T-helper 17 cell (primary cell): ENCODE results near the gene TFPI. TPM values are rescaled to one million over a fixed set of nuclear protein-coding genes. Genes with fewer than 3 reads are reported as not detected.
"Not testable (repeated sequence)": the region's sequence is repeated elsewhere in the genome, so short reads cannot be mapped to it uniquely, and the experiment has no call there.

Experiments used
- ATAC-seq: fragments of 150-1000 bp; cut with Tn5 transposase; 2 replicates; pipeline ENCODE4 v1.10.0; 2021; ENCODE audit warnings: mild to moderate bottlenecking, moderate library complexity
- DNase-seq, 3 donors: peaks; one replicate each; pipeline versions ENCODE4 v3.0.0 to v3.0.0-alpha.2; 2020 to 2021
- H3K9me3 ChIP-seq: one replicate; pipeline ENCODE4 v1.7.0; 2013; ENCODE audit warnings: low read length, mild to moderate bottlenecking; ENCODE audit not compliant: control insufficient read depth, poor library complexity, severe bottlenecking
- H3K27ac Mint-ChIP-seq: one replicate; pipeline ENCODE4 v1.8.0; 2022; ENCODE audit warnings: mild to moderate bottlenecking, moderate library complexity, mixed read lengths
- H3K27me3 Mint-ChIP-seq: one replicate; pipeline ENCODE4 v1.8.0; 2022; ENCODE audit warnings: mixed read lengths
- H3K36me3 Mint-ChIP-seq: one replicate; pipeline ENCODE4 v1.8.0; 2022; ENCODE audit warnings: low read depth, mixed read lengths
- H3K4me1 Mint-ChIP-seq: one replicate; pipeline ENCODE4 v1.8.0; 2022; ENCODE audit warnings: mild to moderate bottlenecking, mixed read lengths
- H3K4me3 Mint-ChIP-seq: one replicate; pipeline ENCODE4 v1.8.0; 2022; ENCODE audit warnings: mild to moderate bottlenecking, moderate library complexity, mixed read lengths
- total RNA-seq, 4 donors: library from RNA in 2 of 4; stranded (reverse) in 2 of 4; gene quantifications; one replicate each; pipeline ENCODE4 v1.2.3 and lab custom pipeline; 2022 to 2026

TFPI gene
- total RNA-seq, 2 donors from 2014 or later: 0.32 to 4.8 TPM

DNA sequence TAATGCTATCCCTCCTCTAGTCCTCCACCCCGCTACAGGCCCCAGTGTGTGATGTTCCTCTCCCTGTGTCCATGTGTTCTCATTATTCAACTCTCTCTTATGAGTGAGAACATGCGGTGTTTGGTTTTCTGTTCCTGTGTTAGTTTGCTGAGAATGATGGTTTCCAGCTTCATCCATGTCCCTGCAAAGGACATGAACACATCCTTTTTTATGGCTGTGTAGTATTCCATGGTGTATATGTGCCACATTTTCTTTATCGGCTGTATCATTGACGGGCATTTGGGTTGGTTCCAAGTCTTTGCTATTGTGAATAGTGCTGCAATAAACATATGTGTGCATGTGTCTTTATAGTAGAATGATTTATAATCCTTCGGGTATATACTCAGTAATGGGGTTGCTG is 17.8 kb upstream of the TFPI start:
- not testable (repeated sequence) for H3K36me3 Mint-ChIP-seq, H3K27ac Mint-ChIP-seq, H3K9me3 ChIP-seq, ATAC-seq, DNase-seq, H3K4me1 Mint-ChIP-seq, H3K4me3 Mint-ChIP-seq, H3K27me3 Mint-ChIP-seq

DNA sequence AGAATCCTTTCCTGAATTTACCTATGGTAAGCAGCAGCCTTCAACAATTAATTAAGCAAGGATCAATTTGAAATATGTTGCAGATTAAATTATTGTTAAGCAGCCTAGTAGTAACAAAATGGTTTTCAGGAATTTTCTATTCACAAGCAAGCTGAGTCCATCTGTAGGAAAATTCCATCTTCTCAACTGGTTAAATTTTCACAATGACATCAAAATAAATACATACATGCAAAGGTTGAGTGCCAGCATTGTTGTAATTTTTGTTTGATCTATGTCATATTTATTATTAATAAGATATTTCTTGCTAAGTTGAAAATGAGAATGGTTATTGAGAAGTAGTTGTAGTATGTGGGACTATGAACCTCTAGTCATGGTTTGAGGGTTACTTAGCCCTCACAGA is 15.3 kb upstream of the TFPI start:
- DNase-seq (no peak), ATAC-seq (no peak)
- Mint-ChIP-seq H3K27me3 (no peaks in the 10 kb centered on the region), H3K36me3 (no peaks in the 10 kb centered on the region), H3K27ac (no peak overlapping the region), H3K4me3 (no peak overlapping the region), H3K4me1 (no peaks in the 10 kb centered on the region)
- H3K9me3 ChIP-seq: no peaks in the 10 kb centered on the region

DNA sequence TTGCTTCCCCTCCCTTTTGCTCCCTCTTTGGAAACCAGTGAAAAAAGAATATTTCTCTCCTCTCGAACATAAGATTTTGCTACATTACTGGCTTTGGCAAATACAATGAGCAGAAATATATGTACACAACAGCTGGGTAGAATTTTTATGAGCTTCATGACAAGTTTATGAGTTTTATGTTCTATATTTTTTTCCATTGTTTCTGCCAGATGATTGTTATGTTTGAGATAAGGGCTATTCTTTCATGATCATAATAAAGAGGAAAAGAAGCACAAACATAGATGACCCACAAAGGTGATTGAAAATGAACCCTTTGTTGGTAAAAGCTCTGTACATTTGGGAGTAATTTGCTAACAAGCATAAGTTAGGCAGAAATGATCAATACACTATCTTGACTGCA is 14.8 kb upstream of the TFPI start:
- no peak overlapping the region for H3K4me3 Mint-ChIP-seq
- ATAC-seq: no peak
- DNase-seq: no peak
- no peaks in the 10 kb centered on the region for H3K36me3 Mint-ChIP-seq
- no peak overlapping the region for H3K27ac Mint-ChIP-seq
- no peaks in the 10 kb centered on the region for H3K9me3 ChIP-seq
- no peaks in the 10 kb centered on the region for H3K4me1 Mint-ChIP-seq
- no peaks in the 10 kb centered on the region for H3K27me3 Mint-ChIP-seq

DNA sequence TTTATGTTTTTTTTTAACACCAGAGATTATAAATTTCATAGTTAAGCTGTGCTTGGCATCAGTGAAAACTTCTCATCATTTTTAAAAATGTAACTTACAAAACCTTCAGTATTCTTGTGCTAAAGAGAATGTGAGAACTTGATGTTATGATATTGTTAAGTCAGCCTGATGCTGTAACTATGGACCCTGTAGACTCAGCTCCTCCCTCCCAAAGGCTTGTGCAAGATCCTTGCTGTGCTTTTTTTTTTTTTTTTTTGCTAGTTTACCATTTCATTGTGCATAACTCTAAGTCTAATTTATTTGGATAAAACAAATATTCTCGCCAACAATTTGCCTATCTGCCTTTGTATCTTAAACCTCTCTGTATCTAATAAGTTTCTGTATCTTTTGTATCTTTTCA is 12.9 kb upstream of the TFPI start:
- H3K36me3 Mint-ChIP-seq: no peaks in the 10 kb centered on the region
- ATAC-seq (no peak), DNase-seq (no peak)
- H3K27ac Mint-ChIP-seq: no peak overlapping the region
- H3K27me3 Mint-ChIP-seq: no peaks in the 10 kb centered on the region
- no peak overlapping the region for H3K4me3 Mint-ChIP-seq
- no peaks in the 10 kb centered on the region for H3K4me1 Mint-ChIP-seq
- no peaks in the 10 kb centered on the region for H3K9me3 ChIP-seq

DNA sequence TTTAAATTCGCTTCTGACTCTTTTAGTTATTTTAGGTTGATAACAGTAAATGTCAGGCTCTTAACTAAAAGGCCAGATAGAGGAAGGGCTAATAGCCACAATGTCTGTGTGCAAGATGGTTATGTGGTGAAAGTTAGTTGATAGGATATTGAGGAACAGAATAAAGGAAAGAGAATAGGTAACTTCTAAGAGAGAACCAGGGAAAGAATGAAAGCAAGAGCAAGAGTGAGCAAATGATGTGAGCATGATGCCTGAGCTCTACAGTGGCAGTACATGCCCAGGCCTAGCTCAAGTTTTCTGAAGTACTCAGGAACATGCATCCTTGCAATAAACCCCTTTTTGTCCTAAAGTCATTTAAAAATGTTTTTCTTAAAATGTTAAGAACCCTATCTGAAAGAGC is 12.5 kb upstream of the TFPI start:
- Mint-ChIP-seq H3K4me1 (no peaks in the 10 kb centered on the region), H3K27ac (no peak overlapping the region), H3K4me3 (no peak overlapping the region), H3K27me3 (no peaks in the 10 kb centered on the region), H3K36me3 (no peaks in the 10 kb centered on the region)
- no peaks in the 10 kb centered on the region for H3K9me3 ChIP-seq
- DNase-seq (no peak), ATAC-seq (no peak)

DNA sequence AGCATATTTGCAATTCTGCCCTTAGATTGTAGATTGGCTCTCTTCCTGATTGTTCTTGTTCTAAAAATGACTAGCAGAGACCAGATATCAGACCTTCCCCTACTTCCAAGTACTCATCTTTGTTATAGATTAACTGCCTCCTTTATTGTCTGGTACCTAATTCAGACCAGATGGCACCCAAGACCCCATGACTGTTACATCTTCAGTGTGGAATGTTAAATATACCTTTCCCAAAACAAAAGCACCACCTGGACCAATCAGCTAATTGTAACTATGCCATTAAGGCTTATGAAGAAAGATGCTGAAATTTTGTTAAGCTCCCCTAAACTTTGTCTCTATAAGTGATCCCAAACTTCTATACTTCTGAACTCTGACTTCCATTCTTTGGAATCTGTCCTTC is 12.0 kb upstream of the TFPI start:
- DNase-seq (no peak), ATAC-seq (no peak)
- Mint-ChIP-seq H3K4me1 (no peaks in the 10 kb centered on the region), H3K36me3 (no peaks in the 10 kb centered on the region), H3K27ac (no peak overlapping the region), H3K4me3 (no peak overlapping the region), H3K27me3 (no peaks in the 10 kb centered on the region)
- H3K9me3 ChIP-seq: no peaks in the 10 kb centered on the region

DNA sequence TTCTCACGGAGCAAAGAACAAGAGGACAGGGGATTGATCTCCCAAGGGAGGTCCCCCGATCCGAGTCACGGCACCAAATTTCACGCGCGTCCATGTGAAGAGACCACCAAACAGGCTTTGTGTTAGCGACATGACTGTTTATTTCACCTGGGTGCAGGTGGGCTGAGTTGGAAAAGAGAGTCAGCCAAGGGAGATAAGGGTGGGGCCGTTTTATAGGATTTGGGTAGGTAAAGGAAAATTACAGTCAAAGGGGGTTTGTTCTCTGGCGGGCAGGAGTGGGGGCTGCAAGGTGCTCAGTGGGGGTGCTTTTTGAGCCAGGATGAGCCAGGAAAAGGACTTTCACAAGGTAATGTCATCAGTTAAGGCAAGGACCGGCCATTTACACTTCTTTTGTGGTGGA is 11.4 kb upstream of the TFPI start:
- not testable (repeated sequence) for H3K36me3 Mint-ChIP-seq, H3K9me3 ChIP-seq, H3K4me3 Mint-ChIP-seq, H3K4me1 Mint-ChIP-seq, DNase-seq, H3K27me3 Mint-ChIP-seq, ATAC-seq, H3K27ac Mint-ChIP-seq

DNA sequence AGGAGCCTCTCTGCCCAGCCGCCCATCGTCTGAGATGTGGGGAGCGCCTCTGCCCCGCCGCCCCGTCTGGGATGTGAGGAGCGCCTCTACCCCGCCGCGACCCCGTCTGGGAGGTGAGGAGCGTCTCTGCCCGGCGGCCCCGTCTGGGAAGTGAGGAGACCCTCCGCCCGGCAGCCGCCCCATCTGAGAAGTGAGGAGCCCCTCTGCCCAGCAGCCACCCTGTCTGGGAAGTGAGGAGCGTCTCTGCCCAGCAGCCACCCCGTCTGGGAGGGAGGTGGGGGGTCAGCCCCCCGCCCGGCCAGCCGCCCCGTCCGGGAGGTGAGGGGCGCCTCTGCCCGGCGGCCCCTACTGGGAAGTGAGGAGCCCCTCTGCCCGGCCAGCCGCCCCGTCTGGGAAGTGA is 2.3 kb upstream of the TFPI start:
- DNase-seq, H3K36me3 Mint-ChIP-seq, H3K4me1 Mint-ChIP-seq, H3K4me3 Mint-ChIP-seq, H3K9me3 ChIP-seq, H3K27ac Mint-ChIP-seq, ATAC-seq, H3K27me3 Mint-ChIP-seq: not testable (repeated sequence)

DNA sequence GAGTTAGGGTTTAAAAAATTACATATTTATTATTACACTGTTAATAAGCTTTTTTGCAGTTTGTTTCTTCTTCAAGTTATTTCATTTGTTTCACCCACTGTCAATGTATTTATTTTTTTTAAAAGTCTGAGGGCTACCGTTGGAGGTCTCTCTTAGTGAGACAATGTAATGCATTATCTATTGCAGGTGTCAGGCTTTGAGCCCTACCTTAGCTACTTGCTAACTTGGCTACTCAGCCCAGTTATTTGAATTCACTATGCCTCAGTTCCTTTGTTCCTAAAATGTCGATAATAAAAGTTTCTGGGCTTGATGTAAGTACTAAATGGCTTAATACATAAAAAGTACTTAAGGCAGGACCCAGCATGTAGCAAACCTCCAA is 458 bp upstream of the TFPI start:
- H3K36me3 Mint-ChIP-seq: no peaks in the 10 kb centered on the region
- H3K27ac Mint-ChIP-seq: no peak overlapping the region
- H3K4me3 Mint-ChIP-seq: no peak overlapping the region
- peaks cover 4% of the 10 kb centered on the region for H3K4me1 Mint-ChIP-seq
- no peak for ATAC-seq
- H3K9me3 ChIP-seq: no peaks in the 10 kb centered on the region
- no peak for DNase-seq
- H3K27me3 Mint-ChIP-seq: no peaks in the 10 kb centered on the region

DNA sequence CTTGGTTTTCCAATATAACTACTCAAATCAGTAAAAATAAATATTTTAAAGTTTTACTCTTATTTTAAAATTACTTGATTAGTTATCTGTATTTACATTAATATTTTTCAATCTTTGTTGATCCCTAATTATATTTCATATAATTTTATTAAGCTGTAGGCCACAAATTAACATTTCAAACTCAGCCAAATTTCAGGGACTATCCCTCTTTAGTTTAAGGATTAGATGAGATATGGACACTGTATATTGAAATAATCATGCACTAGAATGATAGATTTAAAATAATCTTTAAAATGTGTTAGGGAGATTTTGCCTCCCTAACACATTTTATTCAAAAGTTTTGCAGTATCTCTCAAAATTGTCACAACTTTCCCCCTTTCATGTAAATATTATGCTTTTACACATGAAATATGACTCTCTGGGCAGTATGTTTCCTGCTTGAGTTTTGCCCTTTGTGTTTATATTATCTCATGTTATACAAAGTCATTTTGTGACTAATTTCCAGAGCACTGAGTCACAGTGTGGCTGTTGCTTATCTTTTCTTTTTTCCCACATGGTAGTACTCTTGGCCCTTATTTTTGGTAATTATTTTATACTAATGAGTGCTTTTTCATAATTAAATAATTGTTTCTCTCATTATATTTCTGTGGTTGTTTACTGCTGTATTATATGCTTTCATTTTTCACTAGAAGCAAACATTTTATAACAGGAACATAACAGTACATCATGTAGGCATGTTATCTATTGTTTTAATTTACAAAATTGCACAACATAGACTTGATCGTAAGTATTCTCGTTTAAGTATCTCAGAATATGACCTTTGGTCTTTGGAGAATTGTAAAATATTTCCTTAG is 1.2 kb downstream of the TFPI start:
- DNase-seq (no peak), ATAC-seq (no peak)

DNA sequence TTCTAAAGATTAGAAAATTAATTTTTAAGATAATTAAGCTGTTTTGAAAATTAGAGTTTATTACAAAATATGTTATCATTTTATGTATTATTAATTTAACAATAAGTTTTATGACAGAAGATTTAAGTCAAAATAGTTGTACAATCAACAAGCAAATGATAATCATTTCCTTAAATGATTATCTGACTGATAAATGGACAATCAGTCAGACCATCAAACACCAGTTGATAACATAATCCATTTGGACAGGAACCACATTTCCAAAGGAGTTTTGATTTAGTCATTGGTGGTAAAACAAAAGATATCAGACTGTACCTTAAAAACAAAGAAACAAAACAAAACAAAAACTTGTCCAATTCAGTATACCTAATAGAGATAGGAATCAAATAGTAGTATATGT is 1.9 kb downstream of the TFPI start:
- no peaks in the 10 kb centered on the region for H3K9me3 ChIP-seq
- Mint-ChIP-seq H3K36me3 (no peaks in the 10 kb centered on the region), H3K27me3 (no peaks in the 10 kb centered on the region), H3K4me1 (peaks cover 4% of the 10 kb centered on the region), H3K4me3 (no peak overlapping the region), H3K27ac (no peak overlapping the region)
- DNase-seq: no peak
- ATAC-seq: no peak

More for the DNA sequence above, 1.2 kb downstream of the TFPI start:
- H3K4me3 Mint-ChIP-seq: no peak overlapping the region
- no peak overlapping the region for H3K27ac Mint-ChIP-seq
- no peaks in the 10 kb centered on the region for H3K27me3 Mint-ChIP-seq
- no peaks in the 10 kb centered on the region for H3K36me3 Mint-ChIP-seq
- no peaks in the 10 kb centered on the region for H3K9me3 ChIP-seq
- peaks cover 4% of the 10 kb centered on the region for H3K4me1 Mint-ChIP-seq

DNA sequence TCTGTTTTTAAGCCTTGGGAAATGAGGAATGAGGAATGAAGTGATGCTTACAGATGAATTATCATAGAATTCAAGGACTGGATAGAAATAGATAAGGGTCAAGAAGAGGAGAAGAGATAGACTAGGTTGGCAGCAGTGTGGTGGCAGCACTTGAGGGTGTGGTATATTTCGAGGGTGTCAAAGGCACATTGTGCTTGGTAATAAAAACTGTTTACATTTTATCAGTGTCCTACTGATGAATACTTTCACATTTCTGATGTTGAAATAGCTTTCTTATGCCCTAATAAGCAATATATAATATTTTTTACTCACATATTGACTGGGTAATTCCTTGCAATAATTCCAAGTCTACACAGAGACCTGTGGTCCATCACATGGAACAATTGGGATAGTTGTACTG is 3.4 kb downstream of the TFPI start:
- no peak overlapping the region for H3K4me3 Mint-ChIP-seq
- H3K9me3 ChIP-seq: no peaks in the 10 kb centered on the region
- H3K4me1 Mint-ChIP-seq: peaks cover 4% of the 10 kb centered on the region
- H3K27ac Mint-ChIP-seq: no peak overlapping the region
- no peaks in the 10 kb centered on the region for H3K27me3 Mint-ChIP-seq
- DNase-seq: no peak
- H3K36me3 Mint-ChIP-seq: no peaks in the 10 kb centered on the region
- no peak for ATAC-seq

DNA sequence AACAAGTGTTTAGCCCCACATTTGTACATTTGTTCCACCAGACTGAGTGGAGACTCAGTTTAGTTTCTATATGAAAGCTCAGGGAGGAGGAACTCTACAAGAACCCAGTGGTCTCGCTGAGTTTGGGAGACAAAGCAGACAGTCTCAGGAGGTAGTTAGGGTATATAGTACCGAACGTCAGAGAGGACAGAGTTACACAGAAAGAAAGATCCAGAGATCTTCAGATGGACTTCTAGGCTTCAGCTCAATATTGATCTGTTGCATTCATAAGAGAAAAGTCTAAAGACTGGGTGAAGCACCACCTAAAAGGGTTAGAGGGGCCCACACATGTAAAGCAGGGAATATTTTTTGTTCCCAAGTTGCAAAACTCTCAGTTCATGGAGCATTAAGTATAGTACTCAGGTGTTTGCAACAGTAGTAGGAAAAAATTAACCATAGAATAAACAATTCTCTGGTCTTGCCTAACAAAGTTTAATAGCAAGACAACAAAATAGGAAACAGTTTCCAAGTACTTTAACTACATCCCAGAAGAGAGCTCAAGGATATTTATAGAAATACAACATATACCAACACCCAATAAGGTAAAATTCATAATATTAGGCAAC is 4.2 kb downstream of the TFPI start:
- ATAC-seq (no peak), DNase-seq (no peak)
- Mint-ChIP-seq H3K27me3 (no peaks in the 10 kb centered on the region), H3K27ac (no peak overlapping the region), H3K4me1 (peaks cover 4% of the 10 kb centered on the region), H3K36me3 (no peaks in the 10 kb centered on the region), H3K4me3 (no peak overlapping the region)
- no peaks in the 10 kb centered on the region for H3K9me3 ChIP-seq

DNA sequence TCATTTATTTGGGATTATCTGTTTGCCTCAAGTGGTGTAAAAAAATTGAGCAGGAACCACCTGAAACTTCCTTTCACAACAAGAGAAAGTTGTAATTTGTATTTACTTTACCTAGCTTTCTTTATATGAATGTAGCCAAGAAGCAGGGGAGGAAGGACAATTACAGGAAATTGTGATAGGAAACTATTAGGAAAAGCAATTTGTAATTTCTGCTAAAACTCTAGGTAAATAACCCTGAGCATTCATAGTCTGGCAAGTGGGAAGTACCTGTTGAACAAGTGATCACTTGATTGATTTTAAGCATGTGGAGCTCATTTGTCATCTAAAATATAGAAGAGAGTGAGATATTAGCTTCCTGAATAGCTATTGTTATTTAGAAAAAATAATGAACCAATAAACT is 5.0 kb downstream of the TFPI start:
- DNase-seq (no peak), ATAC-seq (no peak)
- Mint-ChIP-seq H3K27me3 (no peaks in the 10 kb centered on the region), H3K4me1 (peaks cover 1% of the 10 kb centered on the region), H3K27ac (no peak overlapping the region), H3K36me3 (no peaks in the 10 kb centered on the region), H3K4me3 (no peak overlapping the region)
- H3K9me3 ChIP-seq: no peaks in the 10 kb centered on the region
